HG02678 (cell line): Measurements from ENCODE around the gene KAT6B.
"Not testable (repeated sequence)": the region's sequence is repeated elsewhere in the genome, so short reads cannot be mapped to it uniquely, and the experiment has no call there.

Source experiments
- ATAC-seq: cut with Tn5 transposase; IDR thresholded peaks from one replicate; pipeline ENCODE4 v1.9.1; 2021; ENCODE audit warnings: mild to moderate bottlenecking, moderate library complexity; ENCODE audit not compliant: unreplicated experiment

Gene KAT6B

GRCh38 chr10:75030371-75030770 lies 204.0 kb downstream of the KAT6B start:
- no peak for ATAC-seq

- no peak for ATAC-seq
Observed at GRCh38 chr10:75032119-75032518, 205.7 kb downstream of the KAT6B start.

- no peak for ATAC-seq
Observed at GRCh38 chr10:75032813-75033212, 206.4 kb downstream of the KAT6B start.

GRCh38 chr10:75033399-75034130 lies 207.2 kb downstream of the KAT6B start:
- no peak for ATAC-seq

GRCh38 chr10:75034131-75034512 lies 207.7 kb downstream of the KAT6B start:
- ATAC-seq = no peak

GRCh38 chr10:75034714-75035258 lies 208.4 kb downstream of the KAT6B start:
- no peak for ATAC-seq

GRCh38 chr10:75035975-75036708 lies 209.7 kb downstream of the KAT6B start:
- ATAC-seq = peak; percentile 55

- no peak for ATAC-seq
Observed at GRCh38 chr10:75037171-75038153, 211.1 kb downstream of the KAT6B start.

GRCh38 chr10:75038335-75038734 lies 211.9 kb downstream of the KAT6B start:
- ATAC-seq = no peak

- no peak for ATAC-seq
Observed at GRCh38 chr10:75040576-75040975, 214.2 kb downstream of the KAT6B start.

GRCh38 chr10:75042292-75042974 lies 216.0 kb downstream of the KAT6B start:
- no peak for ATAC-seq

- ATAC-seq = no peak
Observed at GRCh38 chr10:75043256-75044131, 217.1 kb downstream of the KAT6B start.

GRCh38 chr10:75048669-75049098 lies 222.3 kb downstream of the KAT6B start:
- ATAC-seq = no peak

GRCh38 chr10:75049316-75050148 lies 223.1 kb downstream of the KAT6B start:
- ATAC-seq = no peak

- ATAC-seq = no peak
Observed at GRCh38 chr10:75050149-75050919, 223.9 kb downstream of the KAT6B start.

GRCh38 chr10:75051308-75051707 lies 224.9 kb downstream of the KAT6B start:
- ATAC-seq = no peak

GRCh38 chr10:75055896-75056406 lies 229.6 kb downstream of the KAT6B start:
- ATAC-seq = not testable (repeated sequence)
